ENCODE data around the gene KCNIP4.

DNA sequence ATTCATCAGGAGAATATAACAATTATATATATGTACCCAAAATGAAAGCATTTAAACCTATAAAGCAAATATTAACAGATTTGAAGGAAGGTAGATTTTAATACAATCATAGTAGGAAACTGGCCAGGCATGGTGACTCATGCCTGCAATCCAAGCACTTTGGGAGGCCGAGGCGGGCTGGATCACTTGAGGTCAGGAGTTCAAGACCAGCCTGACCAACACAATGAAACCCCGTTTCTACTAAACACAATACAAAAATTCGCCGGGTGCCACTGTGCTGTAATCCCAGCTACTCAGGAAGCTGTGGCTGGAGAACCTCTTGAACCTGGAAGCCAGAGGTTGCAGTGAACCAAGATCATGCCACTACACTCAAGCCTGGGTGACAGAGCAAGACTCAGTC, 118.3 kb downstream of the KCNIP4 start:
- TF ChIP-seq CTCF (IDR thresholded peaks at IDR 0.05; ENCODE audit: insufficient read depth, low read length) (no peak), REST (IDR thresholded peaks at IDR 0.05; ENCODE audit: insufficient replicate concordance, low read depth) (no peak)

All from HL-60 (cell line).